Large intestine (tissue), 3 donors: ENCODE measurements around the gene MYO5C. TPM values are rescaled to one million over a fixed set of nuclear protein-coding genes. Genes with fewer than 3 reads are reported as not detected.

Experiments
- DNase-seq, 2 donors: peaks; one replicate each; pipeline versions ENCODE4 v3.0.0 to v3.0.0-alpha.2; 2013
- H3K27ac ChIP-seq: one replicate; pipeline ENCODE4 v1.5.1; 2013; ENCODE audit warnings: low read length
- H3K27me3 ChIP-seq: 2 replicates; pipeline ENCODE4 v1.6.1; 2013; ENCODE audit warnings: low read length; ENCODE audit not compliant: control insufficient read depth, insufficient read depth
- H3K36me3 ChIP-seq: 2 replicates; pipeline ENCODE4 v1.6.1; 2013; ENCODE audit warnings: low read length; ENCODE audit not compliant: control insufficient read depth, insufficient read depth
- H3K4me1 ChIP-seq: one replicate; pipeline ENCODE4 v1.6.1; 2013; ENCODE audit warnings: low read length; ENCODE audit not compliant: control insufficient read depth, insufficient read depth
- H3K4me3 ChIP-seq: one replicate; pipeline ENCODE4 v1.5.1; 2013; ENCODE audit warnings: low read length
- H3K9me3 ChIP-seq: one replicate; pipeline ENCODE4 v1.6.1; 2013; ENCODE audit warnings: mild to moderate bottlenecking, low read depth, low read length, moderate library complexity; ENCODE audit not compliant: control insufficient read depth
- WGBS: methylation state at CpG from one replicate; pipeline ENCODE4 v1.1.5; 2013; ENCODE audit warnings: low lambda C conversion rate; ENCODE audit not compliant: insufficient coverage; 5-methylcytosine and 5-hydroxymethylcytosine counted together
- polyA plus RNA-seq: library from polyadenylated mRNA; unstranded; fragments of 120-200 nt; gene quantifications from one replicate; pipeline ENCODE4 v1.2.1, GENCODE V29; 2013

The MYO5C gene
- polyA plus RNA-seq, 1 donor = 12.8 TPM

DNA sequence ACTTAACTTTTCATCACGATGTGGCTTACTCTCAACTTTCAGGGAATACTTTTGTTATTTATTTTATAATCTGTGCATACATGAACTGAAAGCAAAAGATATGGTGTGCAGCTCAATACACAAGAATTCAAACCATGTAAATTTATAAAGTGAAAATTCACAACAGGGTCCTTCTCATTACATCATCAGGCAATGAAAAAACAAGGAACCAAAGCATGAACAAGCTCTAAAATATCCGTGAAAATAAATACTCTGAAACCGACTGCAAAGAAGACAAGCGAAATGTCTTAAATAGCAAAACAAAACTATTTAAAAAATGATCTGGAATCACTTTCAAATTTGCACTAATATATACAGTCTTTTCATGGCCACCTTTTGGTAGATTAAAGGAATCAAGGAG is 133.3 kb downstream of the MYO5C start:
- WGBS = 90% methylated on average over 2 of the region's 4 CpGs
- DNase-seq = no peak
- no peak overlapping the region for H3K27ac ChIP-seq
- H3K27me3 ChIP-seq = no peaks in the 10 kb centered on the region
- no peaks in the 10 kb centered on the region for H3K4me1 ChIP-seq
- H3K9me3 ChIP-seq = no peaks in the 10 kb centered on the region
- H3K4me3 ChIP-seq = no peak overlapping the region
- H3K36me3 ChIP-seq = no peaks in the 10 kb centered on the region

DNA sequence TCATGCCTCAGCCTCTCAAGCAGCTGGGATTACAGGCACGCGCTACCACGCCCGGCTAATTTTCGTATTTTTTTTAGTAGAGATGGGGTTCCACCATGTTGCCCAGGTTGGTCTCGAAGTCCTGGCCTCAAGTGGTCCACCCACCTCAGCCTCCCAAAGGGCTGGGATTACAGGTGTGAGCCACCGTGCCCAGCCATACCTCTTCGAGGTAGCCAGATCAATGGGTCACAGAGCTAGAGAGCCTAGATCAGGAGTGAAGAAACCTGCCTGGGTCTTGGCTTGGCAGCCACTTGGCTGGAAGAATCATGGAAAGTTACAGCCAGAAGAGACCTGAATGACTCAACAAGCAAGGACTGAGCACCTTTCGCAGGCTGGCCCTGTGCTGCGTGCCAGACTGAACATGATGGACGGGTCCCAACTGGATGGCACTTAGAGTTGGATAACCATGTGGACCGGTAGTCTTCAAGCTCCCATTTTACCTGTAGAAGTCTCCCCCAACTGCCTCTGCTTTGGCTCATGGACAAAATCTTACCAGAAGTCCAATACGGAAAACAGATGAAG is 134.1 kb downstream of the MYO5C start:
- H3K27ac ChIP-seq = no peak overlapping the region
- no peak for DNase-seq
- H3K9me3 ChIP-seq = no peaks in the 10 kb centered on the region
- no peak overlapping the region for H3K4me3 ChIP-seq
- WGBS = no CpG with 5 or more reads among the region's 13 CpGs
- H3K36me3 ChIP-seq = no peaks in the 10 kb centered on the region
- H3K4me1 ChIP-seq = peaks cover 2% of the 10 kb centered on the region
- H3K27me3 ChIP-seq = no peaks in the 10 kb centered on the region

- Histone ChIP-seq H3K4me1 (peaks cover 2% of the 10 kb centered on the region), H3K9me3 (no peaks in the 10 kb centered on the region), H3K36me3 (no peaks in the 10 kb centered on the region), H3K4me3 (no peak overlapping the region), H3K27ac (no peak overlapping the region), H3K27me3 (no peaks in the 10 kb centered on the region)
- DNase-seq = no peak
- no CpG with 5 or more reads among the region's 3 CpGs for WGBS
These were observed 136.0 kb downstream of the MYO5C start for GRCh38 chr15:52159645-52160044.

DNA sequence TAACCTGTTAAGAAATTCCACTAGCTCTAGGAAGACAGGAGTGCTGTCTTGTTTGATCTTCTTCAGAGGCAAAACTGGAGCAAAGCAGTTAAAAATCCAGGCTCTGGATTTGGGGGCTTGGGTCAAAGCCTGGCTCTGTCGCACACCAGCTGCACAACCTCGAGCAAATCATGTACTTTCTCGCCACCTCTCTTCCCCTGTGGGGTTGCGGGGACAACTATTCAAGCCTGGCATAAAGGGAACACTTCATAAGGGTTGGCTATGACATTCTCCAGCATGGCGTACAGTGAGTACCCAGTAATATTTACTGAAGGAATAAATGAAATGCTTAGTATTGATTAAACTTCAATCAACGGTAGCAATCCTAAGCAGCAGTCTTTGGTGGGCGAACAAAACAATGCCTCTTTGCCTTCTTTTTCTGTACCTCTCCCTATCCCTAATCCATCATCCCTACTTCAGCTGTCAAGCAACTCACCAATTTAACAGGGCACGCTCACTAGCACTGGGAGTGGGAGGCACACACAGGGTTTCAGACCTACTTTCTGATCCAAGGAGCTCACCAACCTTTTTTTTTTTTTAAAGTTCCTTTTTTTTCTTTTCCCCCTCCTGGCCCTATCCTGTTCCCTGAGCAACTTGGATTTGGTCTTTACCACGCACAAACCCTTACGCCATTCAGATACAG is 137.4 kb downstream of the MYO5C start:
- H3K9me3 ChIP-seq = no peaks in the 10 kb centered on the region
- 90% methylated on average over 3 of the region's 10 CpGs for WGBS
- peaks cover 2% of the 10 kb centered on the region for H3K4me1 ChIP-seq
- no peak overlapping the region for H3K27ac ChIP-seq
- no peak overlapping the region for H3K4me3 ChIP-seq
- no peak for DNase-seq
- H3K36me3 ChIP-seq = no peaks in the 10 kb centered on the region
- no peaks in the 10 kb centered on the region for H3K27me3 ChIP-seq

- H3K27ac ChIP-seq = no peak overlapping the region
- no peak for DNase-seq
- H3K27me3 ChIP-seq = no peaks in the 10 kb centered on the region
- peaks cover 2% of the 10 kb centered on the region for H3K36me3 ChIP-seq
- no CpG with 5 or more reads among the region's 2 CpGs for WGBS
- H3K4me1 ChIP-seq = peaks cover 2% of the 10 kb centered on the region
- H3K9me3 ChIP-seq = no peaks in the 10 kb centered on the region
- H3K4me3 ChIP-seq = no peak overlapping the region
These were observed 139.7 kb downstream of the MYO5C start for GRCh38 chr15:52155878-52156277.

- DNase-seq = no peak
- no CpG with 5 or more reads among the region's 8 CpGs for WGBS
These were observed 140.4 kb downstream of the MYO5C start for GRCh38 chr15:52154896-52155865.

GRCh38 chr15:52153900-52154895 is 141.4 kb downstream of the MYO5C start:
- Histone ChIP-seq H3K27ac (no peak overlapping the region), H3K4me1 (peaks cover 2% of the 10 kb centered on the region), H3K9me3 (no peaks in the 10 kb centered on the region), H3K27me3 (no peaks in the 10 kb centered on the region), H3K4me3 (no peak overlapping the region), H3K36me3 (peaks cover 2% of the 10 kb centered on the region)
- 100% methylated on average over 1 of the region's 12 CpGs for WGBS
- DNase-seq = no peak

More at GRCh38 chr15:52154896-52155865, 140.4 kb downstream of the MYO5C start:
- Histone ChIP-seq H3K4me1 (peaks cover 2% of the 10 kb centered on the region), H3K27me3 (no peaks in the 10 kb centered on the region), H3K4me3 (no peak overlapping the region), H3K27ac (no peak overlapping the region), H3K9me3 (no peaks in the 10 kb centered on the region), H3K36me3 (peaks cover 2% of the 10 kb centered on the region)

DNA sequence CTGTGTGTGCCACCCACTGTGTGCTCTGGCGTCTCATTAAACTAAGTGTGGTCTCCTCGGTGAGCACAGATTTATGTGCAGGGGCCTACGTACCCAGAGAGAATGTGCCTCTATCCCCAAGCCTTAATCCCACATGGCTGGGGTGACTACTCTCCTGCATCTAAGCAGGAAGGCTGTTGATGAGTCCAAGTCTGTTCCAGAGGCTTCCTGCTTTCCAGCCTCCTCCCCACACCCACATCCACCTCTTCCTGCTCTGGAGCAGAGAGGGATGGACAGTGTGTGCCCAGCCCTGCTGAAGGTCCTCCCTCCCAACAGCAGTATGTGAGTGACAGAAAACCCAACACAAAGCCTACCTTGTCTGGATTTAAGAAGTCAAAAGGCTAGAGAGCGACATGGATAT is 144.3 kb downstream of the MYO5C start:
- H3K4me1 ChIP-seq = no peaks in the 10 kb centered on the region
- WGBS = 80% methylated on average over 1 of the region's 4 CpGs
- H3K27me3 ChIP-seq = no peaks in the 10 kb centered on the region
- no peaks in the 10 kb centered on the region for H3K9me3 ChIP-seq
- H3K27ac ChIP-seq = no peak overlapping the region
- H3K36me3 ChIP-seq = peaks cover 2% of the 10 kb centered on the region
- H3K4me3 ChIP-seq = no peak overlapping the region
- DNase-seq = no peak

GRCh38 chr15:52150871-52151270 is 144.7 kb downstream of the MYO5C start:
- H3K27me3 ChIP-seq = no peaks in the 10 kb centered on the region
- WGBS = no CpG with 5 or more reads among the region's 4 CpGs
- no peaks in the 10 kb centered on the region for H3K9me3 ChIP-seq
- DNase-seq = no peak
- H3K4me1 ChIP-seq = no peaks in the 10 kb centered on the region
- no peak overlapping the region for H3K27ac ChIP-seq
- H3K4me3 ChIP-seq = no peak overlapping the region
- H3K36me3 ChIP-seq = peaks cover 2% of the 10 kb centered on the region
